OCI-LY3 (cell line): ENCODE data around the gene ILKAP.

Experiments
- EZH2phosphoT487 ChIP-seq: fragments of 200-600 bp; shearing (Covaris generic); IDR thresholded peaks from 2 replicates; pipeline ENCODE4 v1.6.1; 2018; ENCODE audit warnings: antibody characterized with exemption, mixed run types, low read depth
- TF ChIP-seq, protein P1 (sequence below): fragments of 200-600, 300-600 bp; sonication (generic); IDR thresholded peaks from 2 replicates; pipeline ENCODE4 v1.5.1; 2014; ENCODE audit warnings: antibody characterized with exemption, low read length, low read depth

- TF ChIP-seq, protein P1, sequence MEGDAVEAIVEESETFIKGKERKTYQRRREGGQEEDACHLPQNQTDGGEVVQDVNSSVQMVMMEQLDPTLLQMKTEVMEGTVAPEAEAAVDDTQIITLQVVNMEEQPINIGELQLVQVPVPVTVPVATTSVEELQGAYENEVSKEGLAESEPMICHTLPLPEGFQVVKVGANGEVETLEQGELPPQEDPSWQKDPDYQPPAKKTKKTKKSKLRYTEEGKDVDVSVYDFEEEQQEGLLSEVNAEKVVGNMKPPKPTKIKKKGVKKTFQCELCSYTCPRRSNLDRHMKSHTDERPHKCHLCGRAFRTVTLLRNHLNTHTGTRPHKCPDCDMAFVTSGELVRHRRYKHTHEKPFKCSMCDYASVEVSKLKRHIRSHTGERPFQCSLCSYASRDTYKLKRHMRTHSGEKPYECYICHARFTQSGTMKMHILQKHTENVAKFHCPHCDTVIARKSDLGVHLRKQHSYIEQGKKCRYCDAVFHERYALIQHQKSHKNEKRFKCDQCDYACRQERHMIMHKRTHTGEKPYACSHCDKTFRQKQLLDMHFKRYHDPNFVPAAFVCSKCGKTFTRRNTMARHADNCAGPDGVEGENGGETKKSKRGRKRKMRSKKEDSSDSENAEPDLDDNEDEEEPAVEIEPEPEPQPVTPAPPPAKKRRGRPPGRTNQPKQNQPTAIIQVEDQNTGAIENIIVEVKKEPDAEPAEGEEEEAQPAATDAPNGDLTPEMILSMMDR, result no peak
- TF ChIP-seq EZH2phosphoT487, result no peak
These were observed 71.6 kb downstream of the ILKAP start for GRCh38 chr2:238131761-238132462.
